Middle frontal gyrus (tissue), 1 donor: ENCODE data around the gene ACD.

Experiments used
- DNase-seq: peaks from one replicate; pipeline ENCODE4 v3.0.0-alpha.2; 2015; ENCODE audit warnings: low spot score; ENCODE audit errors: extremely low spot score

Gene ACD

DNA sequence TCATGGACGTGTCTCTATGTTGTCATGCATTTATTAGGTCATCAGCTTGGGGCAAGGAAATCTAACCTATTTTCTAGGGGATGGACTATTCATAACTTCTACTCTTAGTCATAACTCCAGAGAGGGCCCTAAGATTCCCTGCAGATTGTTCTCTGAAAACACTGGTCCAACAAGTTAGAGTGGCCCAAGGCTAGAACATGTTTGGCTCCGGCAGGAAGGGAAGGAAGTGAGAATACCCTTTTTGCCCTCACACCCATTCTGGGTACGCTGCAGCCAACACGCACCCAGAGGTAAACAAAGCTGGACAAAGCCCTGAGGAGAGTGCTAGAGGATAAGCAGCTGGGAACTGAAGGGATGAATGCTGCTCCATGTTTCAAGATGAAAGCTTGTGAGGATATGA is 16.5 kb upstream of the ACD start:
- no peak for DNase-seq

DNA sequence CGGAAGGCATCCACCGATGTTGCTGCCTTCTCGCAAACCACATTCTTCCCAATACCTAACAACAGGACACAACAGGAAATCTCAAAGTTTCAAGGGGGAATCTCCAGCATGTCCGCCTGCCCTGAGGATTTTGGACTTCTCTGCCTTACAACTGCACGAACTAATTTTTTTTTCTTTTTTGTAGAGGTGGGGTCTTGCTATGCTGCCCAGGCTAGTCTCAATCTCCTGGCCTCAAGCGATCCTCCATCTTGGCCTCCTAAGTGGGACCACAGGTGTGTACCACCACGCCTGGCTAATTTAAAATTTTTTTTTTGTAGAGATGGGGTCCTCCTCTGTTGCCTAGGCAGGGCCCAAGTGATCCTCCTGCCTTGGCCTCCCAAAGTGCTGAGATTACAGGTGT is 15.9 kb upstream of the ACD start:
- DNase-seq = no peak

DNA sequence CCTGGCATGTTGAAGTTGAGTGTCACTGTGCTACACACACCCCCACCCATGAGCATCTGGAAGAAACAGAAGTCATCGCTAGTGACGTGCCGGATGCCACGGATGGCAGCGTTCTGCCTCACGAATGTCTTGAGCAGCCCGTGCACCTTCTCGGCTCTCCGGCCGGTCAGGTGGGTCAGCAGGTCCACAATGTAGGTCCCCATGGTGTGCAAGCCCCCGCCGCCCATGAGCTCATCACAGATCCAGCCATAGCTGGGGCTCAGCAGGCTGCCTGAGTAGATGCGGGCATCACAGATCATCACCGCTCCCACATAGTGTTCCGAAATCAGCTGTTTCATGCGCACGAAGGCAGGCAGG is 15.5 kb upstream of the ACD start:
- no peak for DNase-seq

DNA sequence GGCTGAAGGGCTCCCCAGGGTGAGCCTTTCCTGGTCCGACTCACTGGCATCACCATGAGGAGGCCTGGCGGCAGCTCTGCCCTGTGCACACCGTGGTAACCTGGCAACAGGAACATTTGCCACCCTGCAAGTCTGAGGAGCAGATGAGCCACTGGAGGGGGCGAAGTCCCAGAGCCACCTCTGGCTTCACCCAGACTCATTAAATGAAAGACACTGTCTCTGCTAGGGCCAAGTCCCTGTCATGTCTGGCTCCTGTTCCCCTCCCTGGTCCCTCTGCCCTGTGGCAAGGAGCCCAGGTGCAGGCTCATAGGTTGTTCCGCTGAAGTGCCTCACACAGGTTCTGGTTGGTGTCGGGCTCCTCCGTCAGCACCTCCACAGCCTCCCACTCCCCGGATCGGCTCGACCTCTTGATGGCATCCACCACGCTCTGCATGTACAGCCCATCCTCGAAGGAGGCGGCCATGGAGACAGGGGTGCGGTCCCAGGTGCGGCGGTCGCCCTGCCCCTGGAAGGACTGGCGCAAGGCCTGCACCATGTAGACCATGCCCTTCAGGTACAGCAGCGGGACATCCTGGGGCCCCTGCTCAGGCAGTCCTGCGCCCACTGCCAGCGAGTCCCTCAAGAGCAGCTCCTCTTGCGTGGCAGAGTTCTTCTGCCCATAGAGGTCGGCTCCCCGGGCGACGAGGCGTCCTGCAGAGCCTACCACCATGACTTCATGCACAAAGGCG is 15.0 kb upstream of the ACD start:
- no peak for DNase-seq

DNA sequence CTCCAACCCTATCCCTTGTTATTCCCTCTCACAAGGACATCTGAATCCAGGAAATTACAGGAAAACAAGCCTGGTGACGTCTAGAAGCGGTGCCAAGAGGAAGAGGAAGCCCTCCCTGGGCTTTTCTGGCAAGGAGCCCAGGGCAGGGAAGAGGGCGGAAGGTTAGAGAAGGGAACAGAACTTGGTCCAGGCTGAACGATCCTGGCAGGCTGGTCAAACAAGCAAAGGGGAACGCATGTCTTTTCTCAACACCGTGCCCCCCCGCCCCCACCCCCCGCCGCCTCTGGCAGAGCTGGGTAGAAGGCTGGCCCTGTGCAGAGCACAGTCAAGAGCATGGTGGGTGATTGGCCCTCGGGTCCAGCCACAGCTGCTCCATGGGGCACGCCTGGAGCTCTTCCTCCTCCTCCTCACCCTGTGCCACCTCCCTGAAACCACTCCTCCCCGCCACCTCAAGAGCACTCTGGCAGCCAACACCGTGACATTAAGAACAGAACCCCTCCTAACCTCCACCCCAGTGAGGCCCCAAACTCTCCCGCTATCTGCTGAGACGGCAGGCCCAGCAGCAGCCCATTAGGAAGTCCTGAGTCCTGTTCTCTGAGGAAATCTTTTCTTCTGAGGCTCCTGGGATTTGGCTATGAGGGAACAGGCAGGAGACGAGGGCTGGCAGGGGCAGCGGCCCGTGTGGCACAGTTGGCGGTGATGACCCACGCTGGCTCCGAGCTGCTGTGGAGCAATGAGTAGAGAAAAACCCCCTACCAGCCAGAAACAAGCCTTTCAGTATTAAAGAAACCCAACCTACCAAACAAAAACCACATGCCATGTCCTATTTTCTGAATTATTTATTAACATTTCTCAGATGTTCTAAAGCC is 13.9 kb upstream of the ACD start:
- no peak for DNase-seq

DNA sequence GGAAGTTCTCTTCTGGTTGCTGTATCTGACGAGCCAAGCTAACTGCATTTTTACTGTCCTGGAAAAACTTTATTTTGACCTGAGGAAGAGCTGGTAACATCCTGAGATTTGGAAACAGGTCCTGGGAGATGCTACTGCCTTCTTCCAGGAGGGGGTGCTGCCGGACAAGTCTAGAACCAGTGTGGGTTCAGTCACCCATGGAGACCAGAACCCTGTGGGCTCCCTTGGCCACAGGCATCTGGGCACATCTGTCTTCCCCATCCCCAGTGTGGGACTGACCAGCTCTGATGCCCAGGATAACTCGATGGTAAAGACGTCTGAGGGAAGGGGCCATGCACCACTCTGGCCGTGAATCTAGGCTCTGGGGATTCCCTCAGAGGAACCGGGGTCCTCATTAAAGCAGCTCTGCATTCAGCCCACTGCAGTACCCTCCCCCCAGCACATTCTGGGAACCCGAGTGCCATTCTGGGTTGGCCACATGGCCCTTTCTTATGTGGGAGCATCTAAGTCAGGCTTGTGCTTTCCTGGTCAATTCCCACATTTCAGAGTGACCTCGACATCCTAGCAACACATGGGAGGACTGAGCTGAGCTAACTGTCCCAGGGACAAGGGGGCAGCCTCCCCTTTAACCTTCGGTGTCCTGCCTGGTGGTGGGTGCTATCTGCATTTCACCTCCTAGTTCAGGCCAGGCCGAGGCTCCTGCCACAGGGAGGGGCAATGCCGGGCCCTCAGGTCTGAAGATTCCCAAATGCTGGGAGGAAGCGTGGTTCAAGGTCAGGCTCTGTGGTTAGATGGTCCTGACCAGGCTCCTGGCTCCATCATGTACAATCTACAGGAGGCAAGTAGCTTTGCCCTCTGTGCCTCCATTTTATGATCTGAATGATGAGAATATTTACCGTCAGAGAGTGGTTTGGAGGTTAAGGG is 12.9 kb upstream of the ACD start:
- DNase-seq = no peak

DNA sequence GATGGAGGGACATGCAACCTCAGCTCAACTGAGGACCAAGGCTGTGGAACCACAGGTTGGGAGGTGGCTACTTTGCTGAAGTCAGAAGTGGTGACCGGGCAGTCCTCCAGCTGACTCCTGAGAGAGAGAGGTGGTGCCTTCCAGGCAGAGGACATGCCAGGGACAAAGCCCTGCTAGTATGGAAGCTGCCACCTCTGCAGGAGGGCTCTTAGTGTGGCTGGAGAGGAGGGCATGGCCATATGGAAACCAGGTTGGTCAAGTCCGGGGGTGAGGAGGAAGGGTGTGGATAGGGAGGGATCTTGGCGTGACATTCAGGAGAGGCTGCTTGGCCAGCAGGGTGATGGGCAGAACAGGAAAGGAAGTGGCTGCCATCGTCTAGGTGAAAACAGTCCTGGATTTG is 12.2 kb upstream of the ACD start:
- no peak for DNase-seq

DNA sequence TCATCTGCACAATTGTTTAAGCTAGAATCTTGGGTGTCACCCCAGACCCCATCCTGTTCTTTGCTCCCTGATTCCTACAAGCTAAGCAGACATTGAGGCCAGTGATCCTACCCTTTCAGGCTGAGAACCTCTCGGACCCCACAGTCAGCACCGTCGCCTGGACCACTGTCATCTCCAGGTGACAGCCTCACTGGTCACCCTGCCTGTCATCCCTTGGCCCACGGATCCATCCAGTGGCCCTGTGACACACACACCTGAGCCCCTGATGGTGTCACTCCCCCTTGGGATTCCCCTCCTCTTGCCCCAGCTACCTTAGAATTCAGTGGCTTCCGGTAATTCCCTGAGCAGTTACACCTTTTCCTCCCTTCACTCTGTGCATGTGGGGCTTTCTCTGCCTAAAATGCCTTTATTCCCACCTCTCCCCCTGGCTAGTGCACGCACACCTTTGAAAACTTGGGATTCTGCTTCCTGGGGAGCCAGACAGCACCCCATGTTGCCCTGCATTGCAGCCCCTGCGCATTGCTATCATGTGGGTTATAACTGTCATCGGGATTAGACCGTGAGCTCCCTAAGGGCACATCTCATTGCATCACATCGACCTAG is 9.5 kb upstream of the ACD start:
- no peak for DNase-seq

DNA sequence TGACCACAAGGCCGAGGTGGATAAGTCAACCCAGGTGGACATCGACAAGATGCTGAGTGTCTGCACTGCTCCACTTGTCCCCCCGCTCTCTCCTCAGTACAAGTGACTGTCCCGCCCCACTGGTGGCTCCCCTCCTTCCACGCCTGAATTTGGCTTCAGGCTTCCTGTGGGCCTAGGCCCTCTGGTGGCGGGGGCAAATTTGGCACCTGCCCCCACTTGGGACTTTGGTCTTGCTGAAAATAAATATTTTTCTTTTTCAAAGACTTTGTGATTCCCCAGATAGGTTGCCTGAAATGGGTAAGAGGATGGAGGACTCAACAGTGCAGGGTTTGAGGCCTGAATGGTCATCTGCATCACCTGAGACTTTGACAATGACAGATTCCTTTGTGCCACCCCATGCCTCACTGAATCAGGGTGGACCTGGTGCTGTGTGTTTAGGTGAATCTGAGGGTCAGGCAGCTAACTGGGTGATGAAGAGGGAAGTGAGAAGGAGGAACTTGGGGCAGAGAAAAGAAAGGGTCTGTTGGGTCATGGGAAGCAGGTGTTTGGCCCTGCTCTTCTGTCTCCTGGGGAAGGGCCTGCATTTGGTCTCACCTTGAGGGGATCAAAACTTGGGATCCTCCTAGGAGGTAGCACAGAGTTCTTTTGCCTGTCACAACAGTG is 8.6 kb upstream of the ACD start:
- DNase-seq = no peak

DNA sequence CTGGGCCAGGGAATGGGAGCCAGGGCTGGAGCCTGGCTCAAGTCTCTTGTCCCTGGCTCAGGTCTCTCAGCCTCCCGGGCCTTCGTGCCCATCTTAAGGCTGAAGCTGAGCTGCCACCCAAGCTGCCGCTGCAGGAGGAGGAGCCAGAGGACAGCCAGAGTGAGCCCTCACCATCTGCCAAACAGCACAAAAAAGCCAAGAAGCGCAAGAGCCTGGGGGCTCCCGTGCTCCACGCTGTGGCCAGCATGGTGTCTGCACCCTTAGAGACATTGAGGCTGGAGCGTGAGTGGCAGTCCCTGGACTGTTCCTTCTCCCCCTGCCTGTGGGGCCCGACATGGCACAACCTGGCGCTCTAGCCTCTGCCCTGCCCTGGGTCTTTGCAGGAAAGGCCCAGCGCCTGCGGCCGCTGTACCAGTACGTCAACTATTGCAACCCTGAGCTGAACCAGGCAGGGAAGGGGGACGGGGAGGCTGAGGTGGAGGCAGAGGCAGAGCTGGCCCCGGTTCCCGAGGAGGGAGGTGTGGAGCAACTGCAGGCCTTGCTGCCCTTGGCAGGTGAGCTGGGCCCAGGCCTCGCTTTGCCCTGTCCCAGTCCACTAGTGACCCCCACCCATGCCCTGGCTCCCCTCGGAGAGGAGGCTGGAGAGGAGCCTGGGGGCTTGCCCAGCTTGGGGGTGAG is 7.9 kb upstream of the ACD start:
- DNase-seq = peak; percentile 68

DNA sequence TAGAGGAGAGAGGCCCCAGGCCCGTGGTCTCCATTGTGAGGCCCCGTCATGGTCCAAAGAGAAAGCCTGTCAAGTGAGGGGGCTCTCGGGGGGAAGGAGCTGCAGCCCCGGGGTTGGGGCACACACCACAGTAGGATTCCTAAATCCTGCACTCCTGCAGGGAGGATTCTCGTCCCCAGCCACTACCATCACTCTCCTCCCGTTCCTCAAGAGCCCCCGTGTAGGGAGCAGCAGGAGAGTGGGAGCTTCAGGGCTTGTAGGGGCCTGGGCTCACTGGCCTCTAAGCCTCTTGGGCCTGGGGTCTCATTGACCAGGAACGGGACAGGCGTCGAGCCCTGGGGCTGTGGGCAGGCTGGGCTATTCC is 7.4 kb upstream of the ACD start:
- no peak for DNase-seq

DNA sequence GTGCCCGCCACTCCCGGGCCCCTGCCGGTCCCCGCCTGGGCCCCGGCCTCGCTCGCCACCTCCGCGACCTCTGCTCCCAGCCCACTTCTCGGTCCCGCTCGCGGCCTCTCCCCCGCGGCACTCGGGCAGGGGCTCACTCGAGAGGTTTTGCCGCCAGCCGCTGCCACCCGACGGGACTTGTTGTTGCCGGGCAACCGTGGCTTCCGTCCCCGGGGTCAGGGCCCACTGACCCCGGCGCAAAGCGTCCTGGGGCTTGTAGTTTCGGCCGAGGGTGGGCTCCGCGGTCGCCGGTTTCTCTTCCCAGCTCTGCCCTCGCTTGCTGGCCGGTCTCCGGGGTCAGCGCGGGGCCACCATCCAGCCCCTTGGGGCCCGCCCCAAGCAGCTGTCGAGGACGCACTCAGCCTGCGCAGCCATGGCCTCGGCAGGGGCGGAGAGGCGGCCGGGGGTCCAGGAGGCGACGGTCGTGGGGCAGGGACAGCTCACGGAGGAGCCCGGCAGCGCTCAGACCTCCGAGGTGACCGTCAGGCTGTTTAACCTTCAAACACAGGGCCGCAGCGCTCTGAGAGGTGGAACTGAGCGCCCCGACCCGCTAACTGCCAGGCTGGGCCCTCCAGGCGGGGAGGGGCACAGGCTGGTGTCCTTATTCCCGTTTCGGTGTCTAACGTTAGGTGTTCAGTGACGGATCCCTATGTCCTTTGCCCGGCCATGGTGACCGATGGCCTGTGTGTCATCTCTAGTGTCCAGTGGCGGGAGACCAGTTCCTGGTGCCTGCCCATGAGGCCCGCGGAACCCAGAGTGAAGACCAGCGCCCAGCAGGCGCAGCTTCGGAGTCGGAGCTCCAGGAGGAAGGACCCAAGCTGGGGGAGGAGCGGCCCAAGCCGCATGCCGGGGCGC is 6.7 kb upstream of the ACD start, which contains the start of the genes C16orf86 and ENKD1:
Gene C16orf86 (plus strand): TSS at position 256 of the 894 bp plus-strand sequence. CDS start 157 bp downstream, at position 413.
Gene ENKD1 (minus strand): TSS at position 192 of the 894 bp plus-strand sequence. CDS start 308 bp downstream, outside the sequence.
- peak; percentile 52 for DNase-seq

DNA sequence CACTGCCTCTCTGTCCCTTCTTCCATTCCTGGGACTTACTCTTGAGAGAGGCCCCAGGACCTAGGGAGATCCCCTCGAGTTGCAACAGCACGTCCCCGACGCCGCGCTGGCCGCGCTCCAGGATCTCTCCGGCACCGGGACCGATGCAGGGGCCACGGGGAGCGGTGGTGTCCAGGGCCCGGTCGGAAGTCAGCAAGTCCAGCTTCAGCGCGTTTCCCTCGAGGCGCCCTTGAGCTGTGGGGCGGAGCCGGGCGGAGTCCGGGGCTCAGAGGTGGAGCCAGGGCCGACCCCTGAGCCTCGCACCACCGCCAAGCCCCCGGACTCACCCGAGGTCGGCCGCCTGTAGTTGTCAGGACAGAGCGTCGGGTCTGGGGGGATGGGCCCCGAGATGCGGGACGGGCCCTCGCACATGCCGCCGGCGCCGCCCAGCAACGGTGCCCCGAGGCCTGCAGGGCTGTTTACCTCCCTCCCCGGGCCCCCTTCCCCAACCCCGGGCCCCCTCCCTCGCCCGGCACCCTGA is 6.0 kb upstream of the ACD start:
- no peak for DNase-seq

DNA sequence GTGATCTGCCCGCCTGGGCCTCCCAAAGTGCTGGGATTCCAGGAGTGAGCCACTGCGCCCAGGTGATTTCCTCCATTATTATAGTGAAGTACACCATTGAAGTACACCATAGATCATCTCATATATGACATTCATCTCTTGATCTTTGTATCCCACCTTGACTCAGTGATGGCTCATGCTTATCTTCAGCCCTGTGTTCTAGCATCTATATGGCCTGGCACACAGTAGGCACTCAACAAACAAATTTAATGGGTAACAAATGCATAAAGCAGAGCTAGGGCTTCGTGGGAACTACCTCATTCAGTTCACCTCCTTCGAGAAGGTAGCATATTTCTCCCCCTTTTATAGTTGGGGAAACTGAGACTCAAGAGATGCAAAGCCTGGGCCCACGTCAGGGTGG is 5.5 kb upstream of the ACD start:
- DNase-seq = no peak

DNA sequence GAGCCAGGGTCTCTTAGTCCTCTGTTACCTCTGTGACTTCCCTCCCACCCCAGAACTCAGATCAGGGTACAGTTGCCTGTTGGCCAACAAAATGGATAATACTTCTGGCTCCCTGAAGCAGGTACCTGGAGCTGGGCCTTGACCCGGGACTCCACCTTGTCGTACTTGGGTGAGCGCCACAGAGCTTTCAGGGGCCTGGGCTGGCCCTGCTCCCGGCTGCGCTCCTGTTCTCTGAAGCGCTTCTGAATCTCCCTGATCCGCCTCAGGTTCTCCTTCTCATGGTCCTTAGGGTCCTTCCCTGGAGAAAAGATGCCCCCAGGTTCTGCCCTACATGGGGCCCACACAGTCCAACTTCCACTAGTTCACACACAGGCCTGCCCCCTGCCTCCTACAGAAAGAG is 4.8 kb upstream of the ACD start:
- no peak for DNase-seq

DNA sequence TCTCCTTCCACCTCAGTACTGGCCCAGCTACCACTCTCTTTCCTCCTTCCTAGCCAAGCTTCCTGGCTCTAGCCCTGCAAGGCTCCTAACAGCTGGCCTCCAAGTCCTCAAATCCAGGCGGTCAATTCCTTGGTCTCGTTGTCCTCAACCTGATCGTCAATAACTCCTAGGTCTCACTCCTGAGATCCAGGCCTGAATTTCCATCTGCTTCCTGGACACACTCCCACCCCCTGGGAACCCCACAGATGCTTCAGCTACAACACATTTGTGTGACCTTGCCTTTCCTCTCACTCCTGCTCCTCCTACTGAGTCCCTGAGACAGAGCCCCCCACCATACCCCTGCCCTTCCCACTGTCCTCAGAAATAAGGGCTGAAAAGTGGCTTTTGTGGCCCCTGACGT is 4.2 kb upstream of the ACD start:
- no peak for DNase-seq

DNA sequence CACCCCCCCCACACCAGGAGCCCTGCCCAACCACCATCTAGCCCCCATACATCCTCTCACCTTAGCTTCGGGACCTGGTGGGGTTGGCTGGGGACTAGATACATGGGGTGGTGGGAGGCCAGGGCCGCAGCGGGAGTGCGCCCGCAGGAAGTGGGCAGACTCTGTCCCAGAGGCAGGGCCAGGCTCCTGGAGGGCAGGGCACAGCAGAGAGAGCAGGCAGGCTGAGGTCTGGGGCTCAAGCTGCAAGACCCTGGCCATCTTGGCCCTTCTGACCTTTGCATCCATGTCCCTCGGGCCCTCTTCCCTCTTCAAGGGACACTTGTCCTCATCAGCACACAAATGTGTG is 3.8 kb upstream of the ACD start:
- no peak for DNase-seq

DNA sequence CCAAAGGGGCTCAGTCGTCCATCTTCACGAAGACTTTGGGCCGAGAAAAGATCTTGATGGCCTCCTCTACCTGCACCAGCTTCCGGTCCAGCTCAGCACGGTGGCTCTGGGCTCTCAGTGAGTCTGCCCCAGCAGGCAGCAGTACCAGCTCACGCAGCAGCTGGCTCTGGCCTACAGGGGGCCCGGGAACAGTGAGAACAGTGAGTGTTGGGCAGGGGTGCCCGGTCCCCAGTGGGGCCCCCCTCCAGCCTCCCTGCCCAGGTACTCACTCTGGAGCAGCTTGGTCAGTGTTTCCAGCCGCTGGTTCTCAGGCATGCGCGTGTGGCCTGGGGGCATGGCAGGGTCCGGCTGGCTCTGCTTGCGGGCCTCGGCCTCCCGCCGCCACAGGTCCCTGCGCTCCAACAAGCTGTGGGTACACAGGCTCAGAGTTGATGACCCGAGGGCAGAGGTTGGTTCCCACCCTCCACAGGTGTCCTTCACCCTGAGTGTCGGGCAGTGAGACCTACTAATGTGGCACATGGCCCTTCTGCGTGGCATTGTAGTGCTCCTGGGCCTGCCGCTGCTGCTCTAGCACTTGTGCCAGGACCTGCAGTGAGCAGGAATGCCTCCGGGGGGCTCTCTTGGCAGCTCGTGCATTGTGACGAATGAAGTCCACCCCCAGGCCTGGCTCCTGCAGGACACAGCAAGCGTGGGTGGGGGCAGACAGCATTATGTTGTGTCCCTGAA is 3.3 kb upstream of the ACD start:
- no peak for DNase-seq
